Measurements from ENCODE around the gene HSP90AB1. TPM values are rescaled to one million over a fixed set of nuclear protein-coding genes. Genes with fewer than 3 reads are reported as not detected.

Gene HSP90AB1
- total and polyA plus RNA-seq, 2 of the 8 experiments (the other 6 are each of a cell fraction or from before 2014, with no cell fraction given) = 1,564 to 2,297 TPM

- DNase-seq (ENCODE audit: low read depth in 1 of 2, low spot score in 2 of 2) = peak in 1 of 2 experiments; percentile 85
- Histone ChIP-seq H3K79me1 (ENCODE audit: low read depth, low read length) (no peaks in the 10 kb centered on the region), H3K18ac (ENCODE audit: extremely low read depth, low read length) (peak within 1 kb of the TSS; percentile 91), H4K20me1 (replicated peaks in 1 of 2; ENCODE audit: control insufficient read depth in 1 of 2, insufficient read depth in 2 of 2, low read length in 2 of 2) (peaks cover 0 to 18% of the 10 kb centered on the region in 2 experiments), H4K91ac (replicated peaks; ENCODE audit: insufficient read length, low read length) (peak within 1 kb of the TSS; percentile 58), H3K4ac (replicated peaks; ENCODE audit: insufficient read length, low read depth, low read length) (peak within 1 kb of the TSS; percentile 54), H3K14ac (ENCODE audit: insufficient read length) (peak within 1 kb of the TSS; percentile 48), H3K56ac (replicated peaks; ENCODE audit: insufficient read length, low read depth, low read length) (peak within 1 kb of the TSS; percentile 93), H2BK20ac (ENCODE audit: low read length) (no peak within 1 kb of the TSS; the same call in 1 of the 2 replicates), H3K4me2 (ENCODE audit: insufficient read depth in 1 of 2, low read depth in 2 of 2, low read length in 2 of 2) (peak within 1 kb of the TSS; percentile 58 to 82), H3K79me2 (ENCODE audit: control insufficient read depth in 1 of 2, insufficient read depth in 2 of 2, low read length in 2 of 2) (peaks cover 0 to 17% of the 10 kb centered on the region in 2 experiments; a peak in 2 of 4 replicates), H3K23ac (ENCODE audit: insufficient read length) (no peak within 1 kb of the TSS), H2AFZ (ENCODE audit: low read length) (peak within 1 kb of the TSS; percentile 47; the same call in 1 of the 2 replicates), H3K4me1 (replicated peaks in 1 of 4; ENCODE audit: control insufficient read depth in 3 of 4, insufficient read depth in 4 of 4, low read length in 3 of 4) (peaks cover 1 to 20% (median 7%) of the 10 kb centered on the region in 4 experiments; a peak in 6 of 7 replicates), H3K27ac (ENCODE audit: low read depth, low read length) (peak within 1 kb of the TSS; percentile 88), H2BK5ac (ENCODE audit: low read depth, low read length) (peak within 1 kb of the TSS; percentile 92), H3K9ac (replicated peaks in 1 of 4; ENCODE audit: extremely low read depth in 1 of 4, low read depth in 3 of 4, low read length in 3 of 4) (peak within 1 kb of the TSS; percentile 74 to 86 (median 81)), H3K36me3 (ENCODE audit: control insufficient read depth in 2 of 4, insufficient read depth in 4 of 4, low read length in 3 of 4) (peaks cover 19 to 40% (median 37%) of the 10 kb centered on the region in 4 experiments), H4K8ac (ENCODE audit: extremely low read depth, insufficient read depth, low read length) (peak within 1 kb of the TSS; percentile 89), H3K27me3 (replicated peaks in 1 of 4; ENCODE audit: control insufficient read depth in 3 of 4, extremely low read depth in 1 of 4, insufficient read depth in 3 of 4, low read length in 3 of 4) (no peaks in the 10 kb centered on the region), H3K4me3 (ENCODE audit: extremely low read depth in 1 of 4, insufficient read depth in 2 of 4, low read depth in 3 of 4, low read length in 4 of 4) (peak within 1 kb of the TSS; percentile 67 to 85 (median 75)), H3K23me2 (ENCODE audit: low read depth, low read length) (peaks cover 11% of the 10 kb centered on the region), H2BK120ac (replicated peaks; ENCODE audit: low read depth, low read length) (no peak within 1 kb of the TSS), H2AK5ac (ENCODE audit: low read depth, low read length) (no peak within 1 kb of the TSS), H2BK15ac (ENCODE audit: low read length) (peak within 1 kb of the TSS; percentile 34; the same call in 1 of the 2 replicates), H3K9me3 (ENCODE audit: insufficient read depth in 2 of 2, low read depth in 1 of 2, low read length in 1 of 2) (no peaks in the 10 kb centered on the region), H4K5ac (ENCODE audit: insufficient read length, low read depth, low read length) (peak within 1 kb of the TSS; percentile 98), H2BK12ac (ENCODE audit: low read depth, low read length) (peak within 1 kb of the TSS; percentile 78; the same call in 1 of the 2 replicates)
- no peak for FAIRE-seq
- ChIA-PET CTCF (ENCODE audit: partially characterized antibody) (interaction anchor here (0.8 to 4.8 kb wide), 31 partner anchors 10 to 161 kb away, joined by 3 to 48 read pairs (median 4); partner anchors contain the start of genes CAPN11, HSP90AB1, SLC29A1 and TMEM151B), POLR2A (ENCODE audit: partially characterized antibody) (interaction anchor here (0.7 to 15.1 kb wide), 44 partner anchors 10 to 628 kb away, joined by 3 to 581 read pairs (median 5); partner anchors contain the start of genes AARS2, CAPN11, CDC5L and GTPBP2)
- WGBS, 2 experiments (ENCODE audit: extremely low coverage in 1 of 2, insufficient coverage in 1 of 2, insufficient read length in 1 of 2, insufficient replicate concordance in 2 of 2, low coverage in 1 of 2, low lambda C conversion rate in 2 of 2, missing lambda C conversion rate in 1 of 2) = 4% methylated on average over 22 of the region's 80 CpGs; no CpG with 5 or more reads in 1 of the 2 experiments
- TF ChIP-seq CTCF (IDR thresholded peaks at IDR 0.05; ENCODE audit: control extremely low read depth in 1 of 3, insufficient read depth in 1 of 3, low read depth in 1 of 3, low read length in 3 of 3) (peak in 2 of 3 experiments; percentile 70 to 91; a peak in 3 of 4 replicates), GTF2F1 (IDR thresholded peaks at IDR 0.05; ENCODE audit: borderline replicate concordance, low read depth, low read length) (peak; percentile 86; the same call in 1 of the 2 replicates), POLR2A (IDR thresholded peaks at IDR 0.05; ENCODE audit: control extremely low read depth in 1 of 2, low read depth in 2 of 2, low read length in 2 of 2) (peak in 1 of 2 experiments; percentile 67; a peak in 1 of 3 replicates), RBBP5 (IDR thresholded peaks at IDR 0.05; ENCODE audit: borderline replicate concordance, low read depth, low read length) (peak; percentile 53; the same call in 1 of the 2 replicates), SIN3A (conservative IDR thresholded peaks at IDR 0.05 in 1 of 2, IDR thresholded peaks at IDR 0.05 in 1 of 2; ENCODE audit: low read depth in 1 of 2, low read length in 2 of 2) (peak; percentile 37 to 90; a peak in 2 of 4 replicates)
- TF ChIP-seq, protein P1, sequence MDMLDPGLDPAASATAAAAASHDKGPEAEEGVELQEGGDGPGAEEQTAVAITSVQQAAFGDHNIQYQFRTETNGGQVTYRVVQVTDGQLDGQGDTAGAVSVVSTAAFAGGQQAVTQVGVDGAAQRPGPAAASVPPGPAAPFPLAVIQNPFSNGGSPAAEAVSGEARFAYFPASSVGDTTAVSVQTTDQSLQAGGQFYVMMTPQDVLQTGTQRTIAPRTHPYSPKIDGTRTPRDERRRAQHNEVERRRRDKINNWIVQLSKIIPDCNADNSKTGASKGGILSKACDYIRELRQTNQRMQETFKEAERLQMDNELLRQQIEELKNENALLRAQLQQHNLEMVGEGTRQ (IDR thresholded peaks at IDR 0.05; ENCODE audit: low read length) = peak; percentile 99
These were observed 10.3 kb downstream of the HSP90AB1 start, which contains the start of gene SLC35B2 for GRCh38 chr6:44257025-44257752. Gene SLC35B2 (minus strand): TSS chr6:44257528. CDS start chr6:44257410, 118 bp downstream.
